Esophagus muscularis mucosa (tissue), 4 donors: ENCODE data around the gene COL4A6. TPM values are rescaled to one million over a fixed set of nuclear protein-coding genes. Genes with fewer than 3 reads are reported as not detected.
A peak's percentile ranks its signal among the peaks of the same experiment; 100 is the strongest.

Experiments used
- DNase-seq: peaks from one replicate; pipeline ENCODE4 v3.0.0-alpha.2; 2017; ENCODE audit errors: extremely low spot score
- H3K27ac ChIP-seq, 4 donors: fragments of 200-600 bp; sonication (generic); replicated peaks in 1 of 4; 1 replicate in 3 of 4; 2 replicates in 1 of 4; pipeline ENCODE4 v1.5.1; 2016 to 2019; ENCODE audit warnings: mild to moderate bottlenecking in 1 of 4
- H3K27me3 ChIP-seq, 4 donors: fragments of 200-600 bp; sonication (generic); one replicate each; pipeline versions ENCODE4 v1.5.1 to v1.6.0; 2016 to 2019
- H3K36me3 ChIP-seq, 4 donors: fragments of 200-600 bp; sonication (generic); one replicate each; pipeline ENCODE4 v1.5.1; 2016 to 2019
- H3K4me1 ChIP-seq, 4 donors: fragments of 200-600 bp; sonication (generic); one replicate each; pipeline ENCODE4 v1.5.1; 2016 to 2019
- H3K4me3 ChIP-seq, 4 donors: fragments of 200-600 bp; sonication (generic); 1 replicate in 2 of 4; 2 replicates in 2 of 4; pipeline ENCODE4 v1.5.1; 2016 to 2019; ENCODE audit warnings: mild to moderate bottlenecking in 4 of 4, moderate library complexity in 1 of 4
- H3K9me3 ChIP-seq, 4 donors: fragments of 200-600 bp; sonication (generic); 1 replicate in 3 of 4; 2 replicates in 1 of 4; pipeline ENCODE4 v1.5.1; 2016 to 2019
- EP300 ChIP-seq: sonication (generic); formaldehyde crosslinking; IDR thresholded peaks from one replicate; pipeline ENCODE4 v1.6.1; 2017; ENCODE audit warnings: antibody characterized with exemption
- POLR2A ChIP-seq: fragments of 450-650 bp; IDR thresholded peaks from one replicate; pipeline ENCODE4 v1.6.1; 2017; ENCODE audit warnings: antibody characterized with exemption, moderate library complexity, mild to moderate bottlenecking, low read depth
- POLR2AphosphoS5 ChIP-seq, 2 donors: sonication (generic); formaldehyde crosslinking; IDR thresholded peaks; one replicate each; pipeline ENCODE4 v1.6.1; 2017; ENCODE audit warnings: antibody characterized with exemption in 2 of 2
- WGBS: methylation state at CpG from one replicate; pipeline ENCODE4 v1.1.5; 2018; 5-methylcytosine and 5-hydroxymethylcytosine counted together
- intact Hi-C: fragments of 100-400 bp; cut with DNase I; formaldehyde crosslinking; loops from one replicate; pipeline ENCODE4 v1.15.1; 2023
- total RNA-seq, 4 donors: library from RNA; depleted of rRNA; stranded (reverse); fragments of >200 nt; gene quantifications; one replicate each; pipeline versions ENCODE4 v1.1.0 to v1.2.1, GENCODE V29; 2016
- TF ChIP-seq, protein P1 (sequence below), 3 experiments: fragments of 200-600 bp in 2 of 3; fragments of 450-650 bp in 1 of 3; sonication (generic) in 2 of 3; IDR thresholded peaks; one replicate each; pipeline ENCODE4 v1.5.1; 2017 to 2019; ENCODE audit warnings: antibody characterized with exemption in 3 of 3, mild to moderate bottlenecking in 2 of 3, moderate library complexity in 1 of 3

COL4A6 gene
- total RNA-seq, 4 donors from 2014 or later, result 126 to 192 (median 164) TPM

GRCh38 chrX:108415146-108415545 is 23.1 kb downstream of the COL4A6 start:
- Histone ChIP-seq H3K27me3 (no peaks in the 10 kb centered on the region), H3K36me3 (no peaks in the 10 kb centered on the region), H3K4me1 (peaks cover 0 to 46% (median 14%) of the 10 kb centered on the region in 4 donors), H3K27ac (peak overlapping the region in 3 of 4 donors; percentile 18 to 28 (median 19)), H3K4me3 (no peak overlapping the region), H3K9me3 (no peaks in the 10 kb centered on the region)
- intact Hi-C loops, result no loop called here
- WGBS, result 81% methylated on average over 1 of the region's 1 CpG
- TF ChIP-seq EP300 (no peak), POLR2AphosphoS5 (IDR thresholded peaks at IDR 0.05) (no peak), POLR2A (no peak)
- TF ChIP-seq, protein P1, sequence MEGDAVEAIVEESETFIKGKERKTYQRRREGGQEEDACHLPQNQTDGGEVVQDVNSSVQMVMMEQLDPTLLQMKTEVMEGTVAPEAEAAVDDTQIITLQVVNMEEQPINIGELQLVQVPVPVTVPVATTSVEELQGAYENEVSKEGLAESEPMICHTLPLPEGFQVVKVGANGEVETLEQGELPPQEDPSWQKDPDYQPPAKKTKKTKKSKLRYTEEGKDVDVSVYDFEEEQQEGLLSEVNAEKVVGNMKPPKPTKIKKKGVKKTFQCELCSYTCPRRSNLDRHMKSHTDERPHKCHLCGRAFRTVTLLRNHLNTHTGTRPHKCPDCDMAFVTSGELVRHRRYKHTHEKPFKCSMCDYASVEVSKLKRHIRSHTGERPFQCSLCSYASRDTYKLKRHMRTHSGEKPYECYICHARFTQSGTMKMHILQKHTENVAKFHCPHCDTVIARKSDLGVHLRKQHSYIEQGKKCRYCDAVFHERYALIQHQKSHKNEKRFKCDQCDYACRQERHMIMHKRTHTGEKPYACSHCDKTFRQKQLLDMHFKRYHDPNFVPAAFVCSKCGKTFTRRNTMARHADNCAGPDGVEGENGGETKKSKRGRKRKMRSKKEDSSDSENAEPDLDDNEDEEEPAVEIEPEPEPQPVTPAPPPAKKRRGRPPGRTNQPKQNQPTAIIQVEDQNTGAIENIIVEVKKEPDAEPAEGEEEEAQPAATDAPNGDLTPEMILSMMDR (IDR thresholded peaks at IDR 0.05), result no peak
- no peak for DNase-seq

GRCh38 chrX:108412783-108413182 is 25.4 kb downstream of the COL4A6 start:
- no peaks in the 10 kb centered on the region for H3K9me3 ChIP-seq
- H3K27ac ChIP-seq, result no peak overlapping the region
- no peak for DNase-seq
- TF ChIP-seq POLR2AphosphoS5 (IDR thresholded peaks at IDR 0.05), result no peak
- TF ChIP-seq POLR2A, result no peak
- TF ChIP-seq, protein P1 (IDR thresholded peaks at IDR 0.05), result no peak
- TF ChIP-seq EP300, result no peak
- peaks cover 0 to 41% (median 14%) of the 10 kb centered on the region in 4 donors for H3K4me1 ChIP-seq
- H3K27me3 ChIP-seq, result no peaks in the 10 kb centered on the region
- intact Hi-C loops, result no loop called here
- H3K4me3 ChIP-seq, result no peak overlapping the region
- H3K36me3 ChIP-seq, result no peaks in the 10 kb centered on the region

DNA sequence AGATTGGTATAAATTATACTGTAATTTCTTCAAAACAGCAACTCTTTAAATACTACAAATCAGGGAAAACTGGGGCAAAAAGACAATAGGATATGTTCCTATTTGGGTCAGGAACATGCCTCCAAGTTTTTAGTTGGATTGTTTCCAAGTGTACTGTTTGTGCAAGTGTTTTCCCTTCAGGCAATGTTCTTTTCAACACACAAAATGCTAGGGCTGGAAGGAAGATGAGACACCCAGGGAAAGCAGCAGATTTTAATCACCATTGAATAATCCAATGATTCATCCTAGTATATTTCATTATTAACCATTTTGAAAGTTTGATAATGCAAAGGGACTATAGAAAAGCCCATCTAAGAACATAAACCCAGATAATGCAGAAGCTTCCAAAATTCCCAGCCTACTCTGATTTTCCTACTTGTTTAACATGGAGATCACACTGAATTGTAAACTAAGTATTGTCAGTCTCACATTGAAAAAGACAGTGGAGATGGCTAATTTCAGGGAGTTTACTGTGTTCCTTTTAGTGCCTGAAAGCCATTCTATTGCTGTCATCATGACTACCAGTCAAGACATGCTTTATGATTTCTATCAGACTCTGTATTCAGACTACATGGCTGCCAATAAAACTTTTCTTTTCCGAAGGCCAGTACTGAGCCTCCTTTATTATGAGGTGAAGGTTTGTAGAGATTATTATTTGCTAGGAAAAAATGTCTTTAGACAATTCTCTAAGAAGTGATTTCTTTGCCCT is 38.6 kb downstream of the COL4A6 start:
- intact Hi-C loops, result no loop called here
- DNase-seq, result no peak
- H3K4me1 ChIP-seq, result peaks cover 0 to 32% (median 9%) of the 10 kb centered on the region in 4 donors
- no peak overlapping the region for H3K4me3 ChIP-seq
- no peaks in the 10 kb centered on the region for H3K36me3 ChIP-seq
- H3K9me3 ChIP-seq, result no peaks in the 10 kb centered on the region
- H3K27me3 ChIP-seq, result no peaks in the 10 kb centered on the region
- 57% methylated on average over 1 of the region's 1 CpG for WGBS
- no peak for TF ChIP-seq POLR2A
- H3K27ac ChIP-seq, result peak overlapping the region; percentile 10 to 30 (median 28)

- 76% methylated on average over 6 of the region's 6 CpGs for WGBS
- H3K4me3 ChIP-seq, result no peak overlapping the region
- H3K27me3 ChIP-seq, result no peaks in the 10 kb centered on the region
- TF ChIP-seq EP300 (no peak), POLR2A (no peak), POLR2AphosphoS5 (IDR thresholded peaks at IDR 0.05) (no peak)
- TF ChIP-seq, protein P1 (IDR thresholded peaks at IDR 0.05), result no peak
- no peaks in the 10 kb centered on the region for H3K9me3 ChIP-seq
- no peaks in the 10 kb centered on the region for H3K36me3 ChIP-seq
- no peak overlapping the region for H3K27ac ChIP-seq
- no peak for DNase-seq
- intact Hi-C loops, result no loop called here
- peaks cover 0 to 32% (median 9%) of the 10 kb centered on the region in 4 donors for H3K4me1 ChIP-seq
These were observed 40.4 kb downstream of the COL4A6 start for GRCh38 chrX:108397627-108398391.

DNA sequence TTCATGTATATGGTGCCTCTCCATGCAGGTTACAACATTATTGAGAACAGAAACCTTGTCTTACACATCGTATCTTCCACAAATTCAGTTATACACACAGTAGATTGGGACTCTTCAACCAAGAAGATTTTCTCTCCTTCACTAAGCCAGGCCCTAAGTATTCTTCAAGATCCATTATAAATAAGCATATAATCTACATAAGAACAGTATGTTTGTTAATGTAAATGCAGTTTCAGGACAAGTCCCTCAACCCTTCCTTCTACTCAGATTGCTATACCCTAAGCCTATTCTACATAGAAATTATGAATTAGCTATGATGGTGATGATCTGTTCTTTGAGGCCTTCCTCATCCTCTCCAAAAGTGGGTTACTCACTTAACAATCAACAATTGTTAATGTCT is 41.2 kb downstream of the COL4A6 start:
- intact Hi-C loops, result no loop called here
- Histone ChIP-seq H3K36me3 (no peaks in the 10 kb centered on the region), H3K4me1 (peaks cover 0 to 31% (median 9%) of the 10 kb centered on the region in 4 donors), H3K4me3 (no peak overlapping the region), H3K27me3 (no peaks in the 10 kb centered on the region), H3K27ac (peak overlapping the region in 2 of 4 donors; percentile 24 to 47), H3K9me3 (no peaks in the 10 kb centered on the region)
- 77% methylated on average over 1 of the region's 1 CpG for WGBS
- DNase-seq, result no peak
- TF ChIP-seq POLR2A (no peak), EP300 (no peak)
